Measurements from ENCODE around the gene ZNF335. TPM values are rescaled to one million over a fixed set of nuclear protein-coding genes. Genes with fewer than 3 reads are reported as not detected.

The ZNF335 gene
- total and polyA plus RNA-seq, 2 of the 8 experiments (the other 6 are each of a cell fraction or from before 2014, with no cell fraction given), result 12.4 to 14.6 TPM

GRCh38 chr20:45919542-45920399 is 52.2 kb downstream of the ZNF335 start:
- Histone ChIP-seq H3K18ac (ENCODE audit: extremely low read depth, low read length) (no peak overlapping the region), H3K4ac (replicated peaks; ENCODE audit: insufficient read length, low read depth, low read length) (no peak overlapping the region), H3K4me2 (ENCODE audit: insufficient read depth in 1 of 2, low read depth in 2 of 2, low read length in 2 of 2) (no peak overlapping the region), H3K14ac (ENCODE audit: insufficient read length) (no peak overlapping the region), H2BK20ac (ENCODE audit: low read length) (no peak overlapping the region), H3K23me2 (ENCODE audit: low read depth, low read length) (no peaks in the 10 kb centered on the region), H2BK12ac (ENCODE audit: low read depth, low read length) (no peak overlapping the region; the same call in 1 of the 2 replicates), H3K27ac (ENCODE audit: low read depth, low read length) (no peak overlapping the region), H3K23ac (ENCODE audit: insufficient read length) (no peak overlapping the region), H2AK5ac (ENCODE audit: low read depth, low read length) (no peak overlapping the region), H2BK15ac (ENCODE audit: low read length) (no peak overlapping the region), H3K56ac (replicated peaks; ENCODE audit: insufficient read length, low read depth, low read length) (no peak overlapping the region), H3K4me3 (ENCODE audit: extremely low read depth in 1 of 4, insufficient read depth in 2 of 4, low read depth in 3 of 4, low read length in 4 of 4) (no peak overlapping the region), H3K79me2 (ENCODE audit: control insufficient read depth in 1 of 2, insufficient read depth in 2 of 2, low read length in 2 of 2) (no peaks in the 10 kb centered on the region), H3K27me3 (replicated peaks in 1 of 4; ENCODE audit: control insufficient read depth in 3 of 4, extremely low read depth in 1 of 4, insufficient read depth in 3 of 4, low read length in 3 of 4) (no peaks in the 10 kb centered on the region), H4K8ac (ENCODE audit: extremely low read depth, insufficient read depth, low read length) (no peak overlapping the region), H4K5ac (ENCODE audit: insufficient read length, low read depth, low read length) (no peak overlapping the region), H2BK120ac (replicated peaks; ENCODE audit: low read depth, low read length) (no peak overlapping the region), H2AFZ (ENCODE audit: low read length) (no peak overlapping the region), H3K9me3 (ENCODE audit: insufficient read depth in 2 of 2, low read depth in 1 of 2, low read length in 1 of 2) (no peaks in the 10 kb centered on the region), H3K79me1 (ENCODE audit: low read depth, low read length) (no peaks in the 10 kb centered on the region), H4K91ac (replicated peaks; ENCODE audit: insufficient read length, low read length) (no peak overlapping the region), H4K20me1 (replicated peaks in 1 of 2; ENCODE audit: control insufficient read depth in 1 of 2, insufficient read depth in 2 of 2, low read length in 2 of 2) (no peaks in the 10 kb centered on the region), H3K4me1 (replicated peaks in 1 of 4; ENCODE audit: control insufficient read depth in 3 of 4, insufficient read depth in 4 of 4, low read length in 3 of 4) (peaks cover 0 to 3% (median 0%) of the 10 kb centered on the region in 4 experiments; a peak in 1 of 7 replicates), H3K9ac (replicated peaks in 1 of 4; ENCODE audit: extremely low read depth in 1 of 4, low read depth in 3 of 4, low read length in 3 of 4) (no peak overlapping the region), H2BK5ac (ENCODE audit: low read depth, low read length) (no peak overlapping the region), H3K36me3 (ENCODE audit: control insufficient read depth in 2 of 4, insufficient read depth in 4 of 4, low read length in 3 of 4) (no peaks in the 10 kb centered on the region)
- DNase-seq (ENCODE audit: low read depth in 1 of 2, low spot score in 2 of 2), result no peak
- ChIA-PET POLR2A (ENCODE audit: partially characterized antibody) (interaction anchor here (0.8 to 11.8 kb wide), 8 partner anchors 8 to 39 kb away, joined by 3 to 165 read pairs (median 4); partner anchors contain the start of genes CTSA, NEURL2, PCIF1 and PLTP), CTCF (ENCODE audit: partially characterized antibody) (interaction anchor here (0.7 to 1.5 kb wide), 7 partner anchors 8 to 381 kb away, joined by 3 to 5 read pairs (median 4); no protein-coding TSS in a partner anchor)
- WGBS, 2 experiments (ENCODE audit: extremely low coverage in 1 of 2, insufficient coverage in 1 of 2, insufficient read length in 1 of 2, insufficient replicate concordance in 2 of 2, low coverage in 1 of 2, low lambda C conversion rate in 2 of 2, missing lambda C conversion rate in 1 of 2), result 83% methylated on average over 10 of the region's 11 CpGs; no CpG with 5 or more reads in 1 of the 2 experiments
- no peak for FAIRE-seq
- TF ChIP-seq ATF2 (IDR thresholded peaks at IDR 0.05; ENCODE audit: low read length) (no peak), E2F6 (IDR thresholded peaks at IDR 0.05) (no peak), BRCA1 (IDR thresholded peaks at IDR 0.05; ENCODE audit: low read depth, low read length) (no peak), RXRA (IDR thresholded peaks at IDR 0.05; ENCODE audit: insufficient read depth, low read depth, low read length) (no peak), CBX8 (IDR thresholded peaks at IDR 0.05; ENCODE audit: borderline replicate concordance, low read depth, low read length) (no peak), NRF1 (IDR thresholded peaks at IDR 0.05; ENCODE audit: low read depth, low read length) (no peak), CTBP2 (IDR thresholded peaks at IDR 0.05; ENCODE audit: borderline replicate concordance, insufficient read depth, insufficient read length, low read length) (no peak), EP300 (IDR thresholded peaks at IDR 0.05; ENCODE audit: borderline replicate concordance in 1 of 2, low read depth in 2 of 2, low read length in 2 of 2) (no peak), SP1 (IDR thresholded peaks at IDR 0.05; ENCODE audit: low read depth, low read length) (no peak)

All from H1 (cell line).